Mesendoderm (in vitro differentiated cells): Measurements from ENCODE around the gene HSD17B4.
A peak's percentile ranks its signal among the peaks of the same experiment; 100 is the strongest.

Experiments used
- small RNA-seq: library from polyadenylated mRNA; stranded (forward); fragments of <200 nt; extraction: miRNeasy Mini kit (QIAGEN cat#:217004); gene quantifications from one replicate; pipeline ENCODE3, GENCODE V24; 2013; ENCODE audit not compliant: insufficient read depth

Gene HSD17B4

Small RNA genes lying within 50 kb of the gene (small RNA-seq; reads per million reads assigned to genes)
- 6.8 reads per million, percentile 79 among the genes with 10 or more reads in this experiment for gene RNA5SP190
